Suprapubic skin (tissue), 4 donors: ENCODE measurements around the gene PDE6C. TPM values are rescaled to one million over a fixed set of nuclear protein-coding genes. Genes with fewer than 3 reads are reported as not detected.

ENCODE experiments used
- DNase-seq, 2 donors: peaks; one replicate each; pipeline ENCODE4 v3.0.0-alpha.2; 2019; ENCODE audit warnings: low spot score in 2 of 2
- H3K27ac ChIP-seq: fragments of 200-600 bp; sonication (generic); one replicate; pipeline ENCODE4 v1.5.1; 2019
- H3K27me3 ChIP-seq: fragments of 200-600 bp; sonication (generic); one replicate; pipeline ENCODE4 v1.5.1; 2019
- H3K36me3 ChIP-seq: fragments of 200-600 bp; sonication (generic); one replicate; pipeline ENCODE4 v1.5.1; 2019
- H3K4me1 ChIP-seq: fragments of 200-600 bp; sonication (generic); one replicate; pipeline ENCODE4 v1.5.1; 2019
- H3K4me3 ChIP-seq: fragments of 200-600 bp; sonication (generic); one replicate; pipeline ENCODE4 v1.5.1; 2019; ENCODE audit warnings: mild to moderate bottlenecking
- H3K9me3 ChIP-seq: fragments of 200-600 bp; sonication (generic); one replicate; pipeline ENCODE4 v1.5.1; 2019
- EP300 ChIP-seq: sonication (generic); formaldehyde crosslinking; IDR thresholded peaks from one replicate; pipeline ENCODE4 v1.6.1; 2017; ENCODE audit warnings: antibody characterized with exemption
- POLR2A ChIP-seq, 2 donors: fragments of 450-650 bp; IDR thresholded peaks; one replicate each; pipeline ENCODE4 v1.6.1; 2017; ENCODE audit warnings: antibody characterized with exemption in 2 of 2, mild to moderate bottlenecking in 2 of 2, moderate library complexity in 2 of 2
- POLR2AphosphoS5 ChIP-seq, 3 donors: sonication (generic); formaldehyde crosslinking; IDR thresholded peaks; one replicate each; pipeline ENCODE4 v1.6.1; 2017; ENCODE audit warnings: antibody characterized with exemption in 3 of 3
- WGBS: methylation state at CpG from one replicate; pipeline ENCODE4 v1.1.5; 2018; 5-methylcytosine and 5-hydroxymethylcytosine counted together
- total RNA-seq, 4 donors: library from RNA; depleted of rRNA; stranded (reverse); fragments of >200 nt; gene quantifications; one replicate each; pipeline ENCODE4 v1.1.0, GENCODE V29; 2016
- TF ChIP-seq, protein P1 (sequence below), 2 donors: fragments of 200-600 bp in 1 of 2; fragments of 450-650 bp in 1 of 2; sonication (generic) in 1 of 2; IDR thresholded peaks; one replicate each; pipeline ENCODE4 v1.5.1; 2016 to 2019; ENCODE audit warnings: antibody characterized with exemption in 2 of 2, mild to moderate bottlenecking in 1 of 2, moderate library complexity in 1 of 2

PDE6C gene
- total RNA-seq, 4 donors from 2014 or later, result not detected

DNA sequence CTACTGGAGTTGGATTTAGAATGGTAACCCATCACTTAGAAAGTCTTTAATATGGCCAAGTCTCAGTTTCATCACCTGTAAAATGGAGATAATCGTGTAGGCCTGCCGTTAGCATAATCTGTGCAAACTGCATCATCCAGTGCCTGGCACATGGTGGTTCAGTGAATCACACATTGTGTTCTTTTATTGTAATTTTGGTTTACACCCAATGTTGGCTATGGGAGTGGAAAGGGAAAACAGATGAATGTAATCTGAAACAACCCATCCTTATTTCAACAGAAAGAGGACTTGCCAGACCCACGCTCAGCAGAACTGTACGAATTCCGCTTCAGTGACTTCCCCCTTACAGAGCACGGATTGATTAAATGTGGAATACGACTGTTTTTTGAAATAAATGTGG lies 27.5 kb downstream of the PDE6C start:
- H3K36me3 ChIP-seq, result no peaks in the 10 kb centered on the region
- no peaks in the 10 kb centered on the region for H3K4me1 ChIP-seq
- no peaks in the 10 kb centered on the region for H3K9me3 ChIP-seq
- no peak for TF ChIP-seq POLR2A (IDR thresholded peaks at IDR 0.05)
- TF ChIP-seq, protein P1, sequence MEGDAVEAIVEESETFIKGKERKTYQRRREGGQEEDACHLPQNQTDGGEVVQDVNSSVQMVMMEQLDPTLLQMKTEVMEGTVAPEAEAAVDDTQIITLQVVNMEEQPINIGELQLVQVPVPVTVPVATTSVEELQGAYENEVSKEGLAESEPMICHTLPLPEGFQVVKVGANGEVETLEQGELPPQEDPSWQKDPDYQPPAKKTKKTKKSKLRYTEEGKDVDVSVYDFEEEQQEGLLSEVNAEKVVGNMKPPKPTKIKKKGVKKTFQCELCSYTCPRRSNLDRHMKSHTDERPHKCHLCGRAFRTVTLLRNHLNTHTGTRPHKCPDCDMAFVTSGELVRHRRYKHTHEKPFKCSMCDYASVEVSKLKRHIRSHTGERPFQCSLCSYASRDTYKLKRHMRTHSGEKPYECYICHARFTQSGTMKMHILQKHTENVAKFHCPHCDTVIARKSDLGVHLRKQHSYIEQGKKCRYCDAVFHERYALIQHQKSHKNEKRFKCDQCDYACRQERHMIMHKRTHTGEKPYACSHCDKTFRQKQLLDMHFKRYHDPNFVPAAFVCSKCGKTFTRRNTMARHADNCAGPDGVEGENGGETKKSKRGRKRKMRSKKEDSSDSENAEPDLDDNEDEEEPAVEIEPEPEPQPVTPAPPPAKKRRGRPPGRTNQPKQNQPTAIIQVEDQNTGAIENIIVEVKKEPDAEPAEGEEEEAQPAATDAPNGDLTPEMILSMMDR (IDR thresholded peaks at IDR 0.05), result no peak
- no peak for TF ChIP-seq EP300
- no peak for TF ChIP-seq POLR2AphosphoS5 (IDR thresholded peaks at IDR 0.05)
- no peak for DNase-seq
- no peak overlapping the region for H3K4me3 ChIP-seq
- no peaks in the 10 kb centered on the region for H3K27me3 ChIP-seq
- WGBS, result 79% methylated on average over 7 of the region's 7 CpGs
- no peak overlapping the region for H3K27ac ChIP-seq

DNA sequence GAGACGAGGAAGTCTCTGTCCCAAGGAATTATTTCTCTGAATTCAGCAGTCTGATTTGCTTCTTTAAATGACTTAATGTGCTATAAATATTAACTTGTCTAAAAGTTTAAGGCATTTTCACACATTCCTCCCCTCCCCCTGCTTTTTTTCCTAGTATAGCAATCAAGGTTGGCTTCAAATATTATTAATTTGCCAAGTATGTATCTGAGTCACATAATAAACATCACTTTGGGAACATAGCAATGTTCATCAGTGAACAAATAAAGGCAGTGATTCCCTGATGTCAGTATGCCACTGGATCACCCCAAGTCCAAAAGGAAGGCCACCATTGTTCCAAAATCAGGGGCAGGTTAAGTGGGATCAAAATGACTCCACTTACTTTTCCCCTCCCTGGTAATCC lies 40.5 kb downstream of the PDE6C start:
- 61% methylated on average over 1 of the region's 1 CpG for WGBS
- H3K36me3 ChIP-seq, result no peaks in the 10 kb centered on the region
- TF ChIP-seq POLR2A (IDR thresholded peaks at IDR 0.05), result no peak
- no peak for TF ChIP-seq EP300
- TF ChIP-seq POLR2AphosphoS5 (IDR thresholded peaks at IDR 0.05), result no peak
- TF ChIP-seq, protein P1 (IDR thresholded peaks at IDR 0.05), result no peak
- H3K4me3 ChIP-seq, result no peak overlapping the region
- H3K27me3 ChIP-seq, result no peaks in the 10 kb centered on the region
- H3K27ac ChIP-seq, result no peak overlapping the region
- no peaks in the 10 kb centered on the region for H3K4me1 ChIP-seq
- no peak for DNase-seq
- no peaks in the 10 kb centered on the region for H3K9me3 ChIP-seq

DNA sequence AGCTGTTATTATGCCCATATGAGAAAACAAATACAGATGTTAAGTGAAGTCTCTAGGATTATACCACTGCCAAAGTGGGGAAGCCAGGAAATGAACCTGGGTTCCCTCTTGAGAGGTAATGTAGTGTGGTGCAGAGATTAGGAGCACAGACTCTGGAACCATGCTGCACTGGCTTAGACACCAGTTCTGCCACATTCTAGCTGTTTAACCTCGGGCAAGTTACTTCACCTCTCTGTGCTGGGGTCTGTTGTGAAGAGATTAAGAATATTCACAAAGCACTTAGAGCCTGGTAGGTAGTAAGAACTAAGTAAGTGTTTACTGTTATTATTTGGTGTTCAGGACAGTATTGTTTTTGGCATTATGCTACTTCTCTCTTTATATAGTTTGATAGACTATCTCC lies 41.9 kb downstream of the PDE6C start:
- Histone ChIP-seq H3K9me3 (no peaks in the 10 kb centered on the region), H3K27me3 (no peaks in the 10 kb centered on the region), H3K36me3 (no peaks in the 10 kb centered on the region), H3K4me3 (no peak overlapping the region), H3K27ac (no peak overlapping the region), H3K4me1 (no peaks in the 10 kb centered on the region)
- no peak for TF ChIP-seq POLR2AphosphoS5 (IDR thresholded peaks at IDR 0.05)
- TF ChIP-seq, protein P1 (IDR thresholded peaks at IDR 0.05), result no peak
- TF ChIP-seq POLR2A (IDR thresholded peaks at IDR 0.05), result no peak
- TF ChIP-seq EP300, result no peak
- no peak for DNase-seq
- 90% methylated on average over 1 of the region's 1 CpG for WGBS

DNA sequence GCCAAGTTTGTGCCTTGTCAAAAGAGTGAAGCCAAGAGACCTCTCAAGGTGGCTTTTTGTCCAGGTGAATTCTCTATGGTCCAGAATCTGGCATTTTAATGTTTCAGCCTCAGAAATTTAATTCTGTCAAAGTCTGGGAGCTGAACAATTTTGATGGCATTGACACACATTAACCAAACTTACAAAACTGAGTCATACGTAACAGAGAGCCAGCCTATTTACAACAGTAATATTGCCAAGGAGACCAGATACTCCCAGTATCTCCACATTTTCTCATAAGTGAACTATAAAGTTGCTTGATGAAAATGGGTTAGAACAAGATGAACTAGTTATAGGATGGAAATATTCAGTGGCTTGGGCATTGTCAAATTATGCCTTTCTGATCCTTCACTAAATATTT lies 43.8 kb downstream of the PDE6C start:
- Histone ChIP-seq H3K27me3 (no peaks in the 10 kb centered on the region), H3K9me3 (no peaks in the 10 kb centered on the region), H3K27ac (no peak overlapping the region), H3K36me3 (peaks cover 9% of the 10 kb centered on the region), H3K4me3 (no peak overlapping the region), H3K4me1 (no peaks in the 10 kb centered on the region)
- TF ChIP-seq POLR2AphosphoS5 (IDR thresholded peaks at IDR 0.05) (no peak), POLR2A (IDR thresholded peaks at IDR 0.05) (no peak), EP300 (no peak)
- TF ChIP-seq, protein P1 (IDR thresholded peaks at IDR 0.05), result no peak
- WGBS, result 75% methylated on average over 1 of the region's 1 CpG
- DNase-seq, result no peak

DNA sequence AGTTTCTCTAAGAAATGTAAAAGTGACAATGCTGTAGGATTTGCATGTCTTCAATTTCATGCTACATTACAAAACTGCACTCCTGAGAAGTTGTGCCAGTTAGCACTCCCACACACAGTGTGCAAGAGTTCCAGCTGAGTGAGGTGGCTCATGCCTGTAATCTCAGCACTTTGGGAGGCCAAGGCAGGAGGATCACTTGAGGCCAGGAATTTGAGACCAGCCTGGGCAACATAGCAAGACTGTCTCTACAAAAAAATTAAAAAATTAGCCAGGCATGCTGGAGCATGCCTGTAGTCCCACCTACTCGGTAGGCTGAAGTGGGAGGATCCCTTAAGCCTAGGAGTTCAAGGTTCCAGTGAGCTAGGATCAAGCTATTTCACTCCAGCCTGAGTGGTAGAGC lies 45.4 kb downstream of the PDE6C start:
- no peaks in the 10 kb centered on the region for H3K9me3 ChIP-seq
- no peak overlapping the region for H3K4me3 ChIP-seq
- no peaks in the 10 kb centered on the region for H3K4me1 ChIP-seq
- peaks cover 9% of the 10 kb centered on the region for H3K36me3 ChIP-seq
- H3K27ac ChIP-seq, result no peak overlapping the region
- WGBS, result 50% methylated on average over 1 of the region's 1 CpG
- no peaks in the 10 kb centered on the region for H3K27me3 ChIP-seq
- no peak for TF ChIP-seq EP300
- TF ChIP-seq, protein P1 (IDR thresholded peaks at IDR 0.05), result no peak
- no peak for TF ChIP-seq POLR2AphosphoS5 (IDR thresholded peaks at IDR 0.05)
- no peak for TF ChIP-seq POLR2A (IDR thresholded peaks at IDR 0.05)
- no peak for DNase-seq
